HepG2 (cell line): Measurements from ENCODE around the gene ZNF48. TPM values are rescaled to one million over a fixed set of nuclear protein-coding genes. Genes with fewer than 3 reads are reported as not detected.

ENCODE experiments used
- EP300 ChIP-seq, 3 experiments: sonication (generic) in 1 of 3; formaldehyde crosslinking in 1 of 3; IDR thresholded peaks; 2 replicates each; pipeline versions ENCODE4 v1.5.1 to v1.6.1; 2011 to 2020; ENCODE audit warnings: low read depth in 2 of 3, low read length in 2 of 3, borderline replicate concordance in 1 of 3, improper control_type of control experiment in 1 of 3, mild to moderate bottlenecking in 1 of 3, missing genetic modification reagents in 1 of 3, moderate library complexity in 1 of 3
- FOXK1 ChIP-seq: sonication (generic); formaldehyde crosslinking; IDR thresholded peaks from 2 replicates; pipeline ENCODE4 v1.4.0; 2020; ENCODE audit warnings: low read depth, missing genetic modification reagents, borderline replicate concordance
- HNF4G ChIP-seq, 2 experiments: sonication (generic) in 1 of 2; formaldehyde crosslinking in 1 of 2; IDR thresholded peaks; 2 replicates each; pipeline versions ENCODE4 v1.4.0 to v1.6.1; 2011 to 2020; ENCODE audit warnings: borderline replicate concordance in 2 of 2, low read depth in 2 of 2, mild to moderate bottlenecking in 2 of 2, low read length in 1 of 2, missing genetic modification reagents in 1 of 2, moderate library complexity in 1 of 2
- HNRNPL ChIP-seq: fragments of 200-400 bp; formaldehyde crosslinking; IDR thresholded peaks from 2 replicates; pipeline ENCODE4 v1.6.1; 2017; ENCODE audit warnings: mild to moderate bottlenecking, low read depth, low read length
- NR2F6 ChIP-seq, 2 experiments: IDR thresholded peaks; 2 replicates each; pipeline ENCODE4 v1.6.1; 2016; ENCODE audit warnings: antibody characterized with exemption in 1 of 2, mild to moderate bottlenecking in 1 of 2
- RERE ChIP-seq: IDR thresholded peaks from 2 replicates; pipeline ENCODE4 v1.6.1; 2016; ENCODE audit warnings: low read depth, missing genetic modification reagents, missing compliant biosample characterization
- SNAPC5 ChIP-seq: sonication (generic); formaldehyde crosslinking; IDR thresholded peaks from 2 replicates; pipeline ENCODE4 v1.8.1; 2023; ENCODE audit warnings: mild to moderate bottlenecking, missing genetic modification reagents, borderline replicate concordance
- ZNF274 ChIP-seq: sonication (generic); formaldehyde crosslinking; IDR thresholded peaks from 2 replicates; pipeline ENCODE4 v1.5.1; 2020; ENCODE audit warnings: mild to moderate bottlenecking, missing genetic modification reagents
- ZNF792 ChIP-seq: IDR thresholded peaks from 2 replicates; pipeline ENCODE4 v1.6.1; 2016
- polyA plus RNA-seq, 8 experiments: library from polyadenylated mRNA; depleted of rRNA in 3 of 8; stranded (reverse) in 7 of 8; unstranded in 1 of 8; fragments of >200 nt; fragmentation: Illumina TruSeq in 4 of 8; extraction: Trizol in 4 of 8; gene quantifications; 2 replicates each; pipeline versions ENCODE4 v1.2.1 to v1.2.3, GENCODE V29; 2011 to 2016; ENCODE audit warnings: low read depth in 4 of 8, missing spikeins in 1 of 8, mixed read lengths in 1 of 8; ENCODE audit not compliant: insufficient read depth in 1 of 8
- total RNA-seq, 5 experiments: library from RNA; depleted of rRNA; stranded (reverse); fragments of >200 nt; fragmentation: Illumina TruSeq; extraction: Trizol; gene quantifications; 2 replicates each; pipeline ENCODE4 v1.2.3, GENCODE V29; 2016; ENCODE audit warnings: low read depth in 1 of 5
- TF ChIP-seq, protein P1 (sequence below): sonication (generic); formaldehyde crosslinking; IDR thresholded peaks from 2 replicates; pipeline ENCODE4 v1.5.1; 2020; ENCODE audit warnings: mild to moderate bottlenecking, missing genetic modification reagents, moderate library complexity
- TF ChIP-seq, protein P2 (sequence below): sonication (generic); formaldehyde crosslinking; IDR thresholded peaks from 2 replicates; pipeline ENCODE4 v1.4.0; 2020; ENCODE audit warnings: mild to moderate bottlenecking, missing genetic modification reagents

ZNF48 gene
- total and polyA plus RNA-seq, 2 of the 13 experiments (the other 11 are each of a cell fraction or from before 2014, with no cell fraction given): 9.9 to 12.3 TPM

DNA sequence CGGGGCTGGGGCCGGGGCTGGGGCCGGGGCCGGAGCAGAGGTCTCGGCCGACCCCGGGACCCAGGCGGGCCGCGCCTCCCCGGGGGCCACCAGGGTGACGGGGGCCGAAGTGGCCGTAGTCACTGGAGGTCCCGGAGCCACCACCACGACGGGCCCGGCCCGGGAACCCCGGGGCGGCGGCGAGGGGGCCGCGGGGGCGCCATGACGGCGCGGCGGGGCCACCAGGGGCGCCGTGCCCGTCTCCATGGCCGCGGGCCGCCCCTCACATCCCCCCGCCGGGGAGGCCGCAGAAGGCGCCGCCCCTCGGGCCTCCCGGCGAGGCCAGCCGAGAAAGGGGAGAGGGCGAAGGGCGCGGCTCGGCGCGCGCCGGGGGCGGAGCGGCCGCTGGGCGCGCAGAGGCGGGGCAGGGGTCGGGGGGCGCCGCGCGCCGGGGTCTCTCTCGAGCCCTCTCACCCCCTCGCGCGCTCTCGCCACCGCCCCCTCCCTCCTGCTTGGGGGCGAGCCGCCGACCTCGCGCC lies 25.2 kb upstream of the ZNF48 start (continued):
- TF ChIP-seq HNF4G (IDR thresholded peaks at IDR 0.05; ENCODE audit: borderline replicate concordance, low read depth, low read length) (peak; percentile 64; the same call in 1 of the 2 replicates), HNF4G (CRISPR knock-in tag; IDR thresholded peaks at IDR 0.05; ENCODE audit: borderline replicate concordance, low read depth) (no peak), EP300 (IDR thresholded peaks at IDR 0.05; ENCODE audit: low read depth in 2 of 2, low read length in 2 of 2) (peak in 1 of 2 experiments; percentile 17; a peak in 1 of 4 replicates), EP300 (CRISPR knock-in tag; IDR thresholded peaks at IDR 0.05; ENCODE audit: borderline replicate concordance) (no peak), ZNF274 (CRISPR knock-in tag) (no peak), NR2F6 (IDR thresholded peaks at IDR 0.05) (no peak), NR2F6 (CRISPR knock-in tag; IDR thresholded peaks at IDR 0.05) (no peak), RERE (CRISPR knock-in tag) (no peak), SNAPC5 (CRISPR knock-in tag) (no peak), HNRNPL (no peak), FOXK1 (CRISPR knock-in tag) (no peak), ZNF792 (no peak)
- TF ChIP-seq, protein P1, sequence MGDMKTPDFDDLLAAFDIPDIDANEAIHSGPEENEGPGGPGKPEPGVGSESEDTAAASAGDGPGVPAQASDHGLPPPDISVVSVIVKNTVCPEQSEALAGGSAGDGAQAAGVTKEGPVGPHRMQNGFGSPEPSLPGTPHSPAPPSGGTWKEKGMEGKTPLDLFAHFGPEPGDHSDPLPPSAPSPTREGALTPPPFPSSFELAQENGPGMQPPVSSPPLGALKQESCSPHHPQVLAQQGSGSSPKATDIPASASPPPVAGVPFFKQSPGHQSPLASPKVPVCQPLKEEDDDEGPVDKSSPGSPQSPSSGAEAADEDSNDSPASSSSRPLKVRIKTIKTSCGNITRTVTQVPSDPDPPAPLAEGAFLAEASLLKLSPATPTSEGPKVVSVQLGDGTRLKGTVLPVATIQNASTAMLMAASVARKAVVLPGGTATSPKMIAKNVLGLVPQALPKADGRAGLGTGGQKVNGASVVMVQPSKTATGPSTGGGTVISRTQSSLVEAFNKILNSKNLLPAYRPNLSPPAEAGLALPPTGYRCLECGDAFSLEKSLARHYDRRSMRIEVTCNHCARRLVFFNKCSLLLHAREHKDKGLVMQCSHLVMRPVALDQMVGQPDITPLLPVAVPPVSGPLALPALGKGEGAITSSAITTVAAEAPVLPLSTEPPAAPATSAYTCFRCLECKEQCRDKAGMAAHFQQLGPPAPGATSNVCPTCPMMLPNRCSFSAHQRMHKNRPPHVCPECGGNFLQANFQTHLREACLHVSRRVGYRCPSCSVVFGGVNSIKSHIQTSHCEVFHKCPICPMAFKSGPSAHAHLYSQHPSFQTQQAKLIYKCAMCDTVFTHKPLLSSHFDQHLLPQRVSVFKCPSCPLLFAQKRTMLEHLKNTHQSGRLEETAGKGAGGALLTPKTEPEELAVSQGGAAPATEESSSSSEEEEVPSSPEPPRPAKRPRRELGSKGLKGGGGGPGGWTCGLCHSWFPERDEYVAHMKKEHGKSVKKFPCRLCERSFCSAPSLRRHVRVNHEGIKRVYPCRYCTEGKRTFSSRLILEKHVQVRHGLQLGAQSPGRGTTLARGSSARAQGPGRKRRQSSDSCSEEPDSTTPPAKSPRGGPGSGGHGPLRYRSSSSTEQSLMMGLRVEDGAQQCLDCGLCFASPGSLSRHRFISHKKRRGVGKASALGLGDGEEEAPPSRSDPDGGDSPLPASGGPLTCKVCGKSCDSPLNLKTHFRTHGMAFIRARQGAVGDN: no peak
- TF ChIP-seq, protein P2, sequence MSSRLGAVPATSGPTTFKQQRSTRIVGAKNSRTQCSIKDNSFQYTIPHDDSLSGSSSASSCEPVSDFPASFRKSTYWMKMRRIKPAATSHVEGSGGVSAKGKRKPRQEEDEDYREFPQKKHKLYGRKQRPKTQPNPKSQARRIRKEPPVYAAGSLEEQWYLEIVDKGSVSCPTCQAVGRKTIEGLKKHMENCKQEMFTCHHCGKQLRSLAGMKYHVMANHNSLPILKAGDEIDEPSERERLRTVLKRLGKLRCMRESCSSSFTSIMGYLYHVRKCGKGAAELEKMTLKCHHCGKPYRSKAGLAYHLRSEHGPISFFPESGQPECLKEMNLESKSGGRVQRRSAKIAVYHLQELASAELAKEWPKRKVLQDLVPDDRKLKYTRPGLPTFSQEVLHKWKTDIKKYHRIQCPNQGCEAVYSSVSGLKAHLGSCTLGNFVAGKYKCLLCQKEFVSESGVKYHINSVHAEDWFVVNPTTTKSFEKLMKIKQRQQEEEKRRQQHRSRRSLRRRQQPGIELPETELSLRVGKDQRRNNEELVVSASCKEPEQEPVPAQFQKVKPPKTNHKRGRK (CRISPR knock-in tag): no peak
